Hematopoietic multipotent progenitor cell (in vitro differentiated cells): ENCODE measurements around the gene KIAA1217. TPM values are rescaled to one million over a fixed set of nuclear protein-coding genes. Genes with fewer than 3 reads are reported as not detected.

Source experiments
- DNase-seq, 3 donors: peaks; one replicate each; pipeline ENCODE4 v3.0.0-alpha.2; 2011 to 2015; ENCODE audit warnings: low read depth in 2 of 3, low spot score in 2 of 3
- total RNA-seq: library from RNA; depleted of rRNA; stranded (reverse); fragments of >200 nt; gene quantifications from one replicate; pipeline ENCODE4 v1.2.3, GENCODE V29; 2012

KIAA1217 gene
- total RNA-seq, 1 donor = not detected

GRCh38 chr10:24526085-24526649 lies 317.2 kb downstream of the KIAA1217 start:
- no peak for DNase-seq

- no peak for DNase-seq
These were observed 320.0 kb downstream of the KIAA1217 start for GRCh38 chr10:24528946-24529345.

- DNase-seq = no peak
These were observed 322.5 kb downstream of the KIAA1217 start for GRCh38 chr10:24531439-24531838.

GRCh38 chr10:24533981-24534380 lies 325.0 kb downstream of the KIAA1217 start:
- no peak for DNase-seq

GRCh38 chr10:24536636-24537035 lies 327.7 kb downstream of the KIAA1217 start:
- DNase-seq = no peak

DNA sequence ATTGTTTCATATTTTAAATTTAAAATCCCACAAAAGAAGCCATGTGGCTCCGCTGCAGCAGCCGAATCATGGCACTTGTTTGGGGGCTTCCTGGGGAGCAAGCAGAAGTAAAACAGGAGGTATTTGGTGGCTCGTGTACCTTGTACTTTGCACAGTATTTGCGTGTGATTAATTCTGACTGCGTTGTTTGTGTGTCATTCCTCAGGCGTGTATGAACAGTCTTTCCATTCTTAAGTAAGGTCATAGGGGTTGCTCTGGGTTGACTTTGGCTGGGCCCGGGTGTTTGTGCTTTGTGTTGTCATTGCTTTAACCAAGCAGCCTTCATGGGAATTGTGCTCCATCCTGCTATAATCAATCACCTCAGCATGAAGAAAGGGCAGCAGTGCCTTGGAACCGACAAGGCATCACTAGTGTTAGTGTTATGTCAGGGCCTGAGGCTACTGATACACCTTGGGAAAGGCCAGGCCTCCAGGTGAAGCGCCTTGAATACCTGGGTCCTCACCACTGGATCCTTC lies 332.4 kb downstream of the KIAA1217 start:
- no peak for DNase-seq

GRCh38 chr10:24542314-24543270 lies 333.7 kb downstream of the KIAA1217 start:
- DNase-seq = no peak

DNA sequence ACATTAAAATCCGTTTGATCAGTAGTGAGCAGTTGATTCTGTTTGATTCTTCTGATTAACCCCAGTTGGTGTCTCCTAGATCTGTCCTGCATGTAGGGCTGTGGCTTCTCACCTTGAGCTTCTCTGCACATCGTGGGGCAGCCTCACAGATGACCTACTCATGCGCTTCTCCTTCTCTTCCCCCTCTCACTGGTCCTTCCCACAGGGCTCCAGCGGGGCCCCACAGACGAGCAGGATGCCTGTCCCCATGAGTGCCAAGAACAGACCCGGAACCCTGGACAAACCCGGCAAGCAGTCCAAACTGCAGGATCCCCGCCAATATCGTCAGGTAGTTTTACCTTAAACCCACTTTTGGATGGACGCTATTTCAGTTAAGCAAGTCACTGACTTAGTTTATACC lies 335.8 kb downstream of the KIAA1217 start:
- no peak for DNase-seq

DNA sequence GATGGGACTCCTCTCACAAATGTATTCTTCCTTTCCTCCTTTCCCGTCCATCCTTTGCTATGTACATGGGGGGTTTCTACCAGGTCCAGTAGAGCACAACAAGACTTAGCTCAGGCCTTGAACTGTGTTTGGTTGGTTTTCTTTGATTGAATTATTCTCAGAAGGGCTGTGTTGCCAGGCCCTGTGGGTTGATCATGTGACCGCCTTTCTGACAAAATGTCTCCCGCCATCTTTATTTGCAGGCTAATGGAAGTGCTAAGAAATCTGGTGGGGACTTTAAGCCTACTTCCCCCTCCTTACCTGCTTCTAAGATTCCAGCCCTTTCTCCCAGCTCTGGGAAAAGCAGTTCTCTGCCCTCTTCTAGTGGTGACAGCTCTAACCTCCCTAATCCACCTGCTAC lies 336.6 kb downstream of the KIAA1217 start:
- DNase-seq = no peak

DNA sequence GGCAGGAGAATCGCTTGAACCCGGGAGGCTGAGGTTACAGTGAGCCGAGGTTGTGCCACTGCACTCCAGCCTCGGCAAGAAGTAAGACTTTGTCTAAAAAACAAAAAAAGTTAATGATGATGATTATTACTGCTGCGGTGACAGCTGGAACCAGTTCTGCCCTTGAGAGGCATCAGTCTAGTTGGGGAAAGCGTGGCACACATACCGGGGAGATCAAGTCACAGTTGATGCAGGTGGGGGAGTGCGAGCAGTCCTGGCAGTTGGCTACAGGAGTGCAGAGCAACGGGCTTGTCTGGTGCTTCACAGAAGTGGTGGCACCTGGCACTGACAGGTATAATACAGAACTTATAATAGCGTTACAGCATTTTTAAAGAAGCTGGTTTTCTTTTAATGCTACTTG lies 341.7 kb downstream of the KIAA1217 start:
- no peak for DNase-seq

GRCh38 chr10:24551161-24551560 lies 342.2 kb downstream of the KIAA1217 start:
- DNase-seq = no peak

DNA sequence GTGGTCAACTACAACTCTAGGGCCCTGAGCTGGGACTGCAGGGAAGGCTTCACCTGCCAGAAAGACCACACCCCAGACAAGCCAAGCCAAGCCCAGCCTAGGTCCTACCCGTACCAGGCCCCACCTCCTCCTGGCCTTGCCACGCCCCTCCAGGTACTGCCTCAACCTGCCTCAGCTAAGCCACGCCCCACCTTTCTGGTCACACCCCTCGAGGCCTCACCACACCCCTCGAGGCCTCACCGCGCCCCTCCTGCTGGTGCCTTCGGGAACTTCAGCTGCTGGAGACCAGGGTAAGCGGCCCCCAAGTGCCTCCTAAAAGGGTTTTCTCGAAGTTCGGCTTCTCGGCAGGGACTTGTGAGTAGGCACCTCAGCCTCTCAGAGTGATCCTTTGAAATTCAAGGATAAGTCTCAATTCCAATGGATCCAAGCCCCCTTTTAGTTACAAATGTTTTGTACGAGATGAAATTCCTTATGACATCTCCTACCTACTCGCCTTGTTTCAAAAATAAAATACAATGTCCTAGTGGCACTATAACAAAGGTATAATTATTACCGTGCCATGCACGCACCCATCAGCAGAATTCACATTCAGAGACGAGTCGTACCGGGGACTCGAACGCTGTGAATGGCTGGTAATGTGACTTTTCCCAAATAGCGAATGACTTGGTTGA lies 343.5 kb downstream of the KIAA1217 start:
- DNase-seq = no peak

GRCh38 chr10:24553051-24553612 lies 344.2 kb downstream of the KIAA1217 start:
- DNase-seq = no peak

DNA sequence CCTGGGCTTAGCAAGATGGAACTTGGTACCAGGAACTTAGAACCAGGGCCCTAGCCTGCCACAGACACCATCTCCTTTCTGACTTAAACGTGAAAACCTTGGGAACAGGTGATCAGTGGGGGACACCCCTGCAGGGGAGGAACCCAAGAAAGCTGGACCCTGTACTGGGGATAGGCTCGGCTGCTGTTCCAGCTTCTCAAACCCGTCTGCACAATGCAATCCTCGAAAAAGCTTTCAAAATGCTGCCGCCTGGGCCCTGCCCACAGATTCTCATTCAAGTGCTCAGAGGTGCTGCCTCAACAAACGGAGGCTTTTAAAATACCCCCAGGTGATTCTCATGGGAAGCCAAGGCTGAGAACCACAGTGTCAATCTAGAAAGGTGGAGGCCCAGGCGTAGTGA lies 345.1 kb downstream of the KIAA1217 start:
- no peak for DNase-seq

GRCh38 chr10:24556126-24556749 lies 347.3 kb downstream of the KIAA1217 start:
- DNase-seq = no peak

GRCh38 chr10:24556750-24557742 lies 348.1 kb downstream of the KIAA1217 start:
- peak; percentile 11 to 68 (median 24) for DNase-seq

DNA sequence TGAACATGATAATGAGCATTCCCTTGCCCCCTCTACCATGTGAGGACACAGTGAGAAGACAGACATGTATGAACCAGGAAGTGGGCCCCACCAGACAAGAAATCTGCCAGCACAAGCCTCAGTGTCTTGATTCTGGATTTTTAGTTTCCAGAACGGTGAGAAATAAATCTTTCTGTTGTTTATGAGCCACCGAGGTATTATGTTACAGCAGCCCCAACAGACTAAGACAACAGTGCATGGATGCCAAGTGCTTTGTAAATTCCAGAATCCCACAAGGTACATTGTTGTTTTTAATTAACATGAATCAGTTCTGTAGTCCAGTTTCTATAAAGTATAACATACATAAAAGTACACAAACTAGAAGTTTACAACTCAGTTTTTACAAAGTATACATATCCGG lies 352.5 kb downstream of the KIAA1217 start:
- DNase-seq = no peak

DNA sequence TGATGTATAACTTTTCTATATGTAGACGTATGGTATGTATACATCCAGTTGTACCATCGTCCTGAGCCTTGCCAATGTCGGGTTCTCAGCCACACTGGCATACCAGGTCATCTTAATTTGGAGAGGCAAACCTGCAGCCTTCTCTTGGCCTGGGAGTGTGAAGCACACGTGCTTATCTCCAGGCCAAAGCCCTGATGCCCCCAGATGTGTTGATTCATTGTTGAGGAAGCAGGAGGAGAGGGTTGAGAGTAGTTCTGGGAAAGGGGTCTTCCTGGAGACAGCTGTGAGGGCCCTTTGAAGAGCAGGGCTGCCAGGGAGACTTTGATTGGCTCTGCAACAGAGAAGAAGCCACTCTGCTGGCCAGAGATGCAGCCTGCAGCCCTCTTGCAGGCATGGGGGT lies 359.1 kb downstream of the KIAA1217 start:
- DNase-seq = no peak

- no peak for DNase-seq
These were observed 360.4 kb downstream of the KIAA1217 start for GRCh38 chr10:24569330-24569796.
